H1 (cell line): ENCODE data around the gene SARNP. TPM values are rescaled to one million over a fixed set of nuclear protein-coding genes. Genes with fewer than 3 reads are reported as not detected.

ENCODE experiments used
- CTCF ChIA-PET: fragments of 300-600 bp; sonication (Branson Sonifier 250); formaldehyde crosslinking; loops from one replicate; lab custom pipeline; 2021; ENCODE audit not compliant: partially characterized antibody; lab: Charles Lee
- POLR2A ChIA-PET: fragments of 300-600 bp; sonication (Branson Sonifier 250); formaldehyde crosslinking; loops from one replicate; lab custom pipeline; 2021; ENCODE audit warnings: inconsistent platforms; ENCODE audit not compliant: partially characterized antibody; lab: Charles Lee
- DNase-seq, 2 experiments: peaks; one replicate each; pipeline versions ENCODE4 v3.0.0 to v3.0.0-alpha.2; 2010 to 2022; ENCODE audit warnings: low spot score in 2 of 2, low read depth in 1 of 2, mixed read lengths in 1 of 2
- FAIRE-seq: peaks from 2 replicates; lab custom pipeline; 2011; peaks lifted over from hg19 to GRCh38; lab: Jason Lieb, UNC
- H2AFZ ChIP-seq: 2 replicates; pipeline ENCODE4 v1.8.1; 2012; ENCODE audit warnings: low read length, inconsistent platforms
- H2AK5ac ChIP-seq: 2 replicates; pipeline ENCODE4 v1.6.1; 2013; ENCODE audit warnings: low read depth, low read length
- H2BK120ac ChIP-seq: replicated peaks from 2 replicates; pipeline ENCODE3; 2013; ENCODE audit warnings: low read depth, low read length, inconsistent platforms
- H2BK12ac ChIP-seq: 2 replicates; pipeline ENCODE4 v1.6.1; 2013; ENCODE audit warnings: low read depth, low read length
- H2BK15ac ChIP-seq: 2 replicates; pipeline ENCODE4 v1.6.1; 2013; ENCODE audit warnings: low read length
- H2BK20ac ChIP-seq: 2 replicates; pipeline ENCODE4 v1.6.1; 2013; ENCODE audit warnings: low read length
- H2BK5ac ChIP-seq: 2 replicates; pipeline ENCODE4 v1.6.1; 2013; ENCODE audit warnings: low read depth, low read length
- H3K14ac ChIP-seq: 2 replicates; pipeline ENCODE4 v1.6.1; 2013; ENCODE audit warnings: inconsistent platforms; ENCODE audit not compliant: insufficient read length
- H3K18ac ChIP-seq: 2 replicates; pipeline ENCODE4 v1.6.1; 2013; ENCODE audit warnings: low read length; ENCODE audit errors: extremely low read depth
- H3K23ac ChIP-seq: 2 replicates; pipeline ENCODE4 v1.6.1; 2013; ENCODE audit warnings: inconsistent platforms; ENCODE audit not compliant: insufficient read length
- H3K23me2 ChIP-seq: 2 replicates; pipeline ENCODE4 v1.6.1; 2013; ENCODE audit warnings: low read depth, low read length
- H3K27ac ChIP-seq: 2 replicates; pipeline ENCODE4 v1.6.1; 2011; ENCODE audit warnings: low read depth, low read length, inconsistent platforms
- H3K27me3 ChIP-seq, 4 experiments: replicated peaks in 1 of 4; 1 replicate in 1 of 4; 2 replicates in 3 of 4; pipeline versions ENCODE4 v1.6.1 to v1.8.1; 2011 to 2013; ENCODE audit warnings: low read length in 3 of 4, mild to moderate bottlenecking in 3 of 4, inconsistent platforms in 2 of 4, mixed read lengths in 2 of 4, moderate library complexity in 1 of 4; ENCODE audit not compliant: control insufficient read depth in 3 of 4, insufficient read depth in 3 of 4; ENCODE audit errors: extremely low read depth in 1 of 4
- H3K36me3 ChIP-seq, 4 experiments: 2 replicates each; pipeline versions ENCODE4 v1.6.1 to v1.8.1; 2011 to 2013; ENCODE audit warnings: mild to moderate bottlenecking in 4 of 4, low read length in 3 of 4, moderate library complexity in 2 of 4, control low read depth in 1 of 4, inconsistent platforms in 1 of 4; ENCODE audit not compliant: insufficient read depth in 4 of 4, control insufficient read depth in 2 of 4
- H3K4ac ChIP-seq: replicated peaks from 2 replicates; pipeline ENCODE3; 2013; ENCODE audit warnings: low read length, low read depth, mixed read lengths, inconsistent platforms; ENCODE audit not compliant: insufficient read length
- H3K4me1 ChIP-seq, 4 experiments: replicated peaks in 1 of 4; 1 replicate in 1 of 4; 2 replicates in 3 of 4; pipeline versions ENCODE4 v1.6.1 to v1.8.1; 2011 to 2013; ENCODE audit warnings: low read length in 3 of 4, inconsistent platforms in 2 of 4, mixed read lengths in 1 of 4; ENCODE audit not compliant: insufficient read depth in 4 of 4, control insufficient read depth in 3 of 4
- H3K4me2 ChIP-seq, 2 experiments: 2 replicates each; pipeline versions ENCODE4 v1.6.1 to v1.8.1; 2011 to 2013; ENCODE audit warnings: low read depth in 2 of 2, low read length in 2 of 2, control low read depth in 1 of 2, inconsistent platforms in 1 of 2, mild to moderate bottlenecking in 1 of 2; ENCODE audit not compliant: insufficient read depth in 1 of 2
- H3K4me3 ChIP-seq, 4 experiments: fragments of 200-600, 300-600 bp in 1 of 4; sonication (generic), shearing (Covaris generic), sonication (Bioruptor Twin) in 1 of 4; 2 replicates each; pipeline versions ENCODE4 v1.5.1 to v1.8.1; 2011 to 2016; ENCODE audit warnings: low read length in 4 of 4, low read depth in 3 of 4, control low read depth in 2 of 4, inconsistent platforms in 2 of 4, mild to moderate bottlenecking in 2 of 4, mixed read lengths in 1 of 4, moderate library complexity in 1 of 4; ENCODE audit not compliant: insufficient read depth in 2 of 4; ENCODE audit errors: extremely low read depth in 1 of 4
- H3K56ac ChIP-seq: replicated peaks from 2 replicates; pipeline ENCODE3; 2013; ENCODE audit warnings: low read depth, mild to moderate bottlenecking, mixed read lengths, low read length, inconsistent platforms; ENCODE audit not compliant: insufficient read length
- H3K79me1 ChIP-seq: 2 replicates; pipeline ENCODE4 v1.6.1; 2013; ENCODE audit warnings: low read depth, low read length, control low read depth
- H3K79me2 ChIP-seq, 2 experiments: 2 replicates each; pipeline versions ENCODE4 v1.6.1 to v1.8.1; 2012 to 2013; ENCODE audit warnings: low read length in 2 of 2, mild to moderate bottlenecking in 2 of 2, inconsistent platforms in 1 of 2; ENCODE audit not compliant: insufficient read depth in 2 of 2, control insufficient read depth in 1 of 2
- H3K9ac ChIP-seq, 4 experiments: replicated peaks in 1 of 4; 1 replicate in 1 of 4; 2 replicates in 3 of 4; pipeline versions ENCODE4 v1.6.1 to v1.8.1; 2011 to 2013; ENCODE audit warnings: low read depth in 3 of 4, low read length in 3 of 4, control low read depth in 2 of 4, mild to moderate bottlenecking in 2 of 4, moderate library complexity in 2 of 4, inconsistent platforms in 1 of 4; ENCODE audit errors: extremely low read depth in 1 of 4
- H3K9me3 ChIP-seq, 2 experiments: 2 replicates each; pipeline versions ENCODE4 v1.6.1 to v1.8.1; 2012 to 2013; ENCODE audit warnings: mild to moderate bottlenecking in 2 of 2, moderate library complexity in 2 of 2, control low read depth in 1 of 2, inconsistent platforms in 1 of 2, low read depth in 1 of 2, low read length in 1 of 2, mixed read lengths in 1 of 2; ENCODE audit not compliant: insufficient read depth in 2 of 2
- H4K20me1 ChIP-seq, 2 experiments: replicated peaks in 1 of 2; 2 replicates each; pipeline versions ENCODE3 to v1.8.1; 2011 to 2013; ENCODE audit warnings: inconsistent platforms in 2 of 2, low read length in 2 of 2, mild to moderate bottlenecking in 1 of 2; ENCODE audit not compliant: insufficient read depth in 2 of 2, control insufficient read depth in 1 of 2
- H4K5ac ChIP-seq: 2 replicates; pipeline ENCODE4 v1.6.1; 2013; ENCODE audit warnings: low read length, low read depth, mixed read lengths, inconsistent platforms; ENCODE audit not compliant: insufficient read length
- H4K8ac ChIP-seq: 2 replicates; pipeline ENCODE4 v1.8.0; 2013; ENCODE audit warnings: mild to moderate bottlenecking, moderate library complexity, low read length, inconsistent platforms; ENCODE audit not compliant: insufficient read depth; ENCODE audit errors: extremely low read depth
- H4K91ac ChIP-seq: replicated peaks from 2 replicates; pipeline ENCODE3; 2013; ENCODE audit warnings: low read length, mixed read lengths, inconsistent platforms; ENCODE audit not compliant: insufficient read length
- WGBS, 2 experiments: shearing (Covaris generic) in 1 of 2; methylation state at CpG; one replicate each; pipeline versions ENCODE4 v1.1.6 to v1.1.7; 2013 to 2015; ENCODE audit warnings: low lambda C conversion rate in 2 of 2, mixed read lengths in 2 of 2, inconsistent platforms in 1 of 2, low coverage in 1 of 2, missing lambda C conversion rate in 1 of 2; ENCODE audit not compliant: insufficient replicate concordance in 2 of 2, insufficient coverage in 1 of 2, insufficient read length in 1 of 2; ENCODE audit errors: extremely low coverage in 1 of 2, missing lambda C conversion rate in 1 of 2; 5-methylcytosine and 5-hydroxymethylcytosine counted together
- polyA plus RNA-seq, 7 experiments: library from polyadenylated mRNA; depleted of rRNA in 3 of 7; stranded (reverse) in 5 of 7; unstranded in 2 of 7; fragments of >200 nt in 5 of 7; fragments of 200-250 nt in 2 of 7; gene quantifications; 1 replicate in 5 of 7; 2 replicates in 1 of 7; 4 replicates in 1 of 7; pipeline versions ENCODE4 v1.2.1 to v1.2.3, GENCODE V29; 2011 to 2013; ENCODE audit warnings: missing spikeins in 2 of 7, mixed read lengths in 2 of 7
- total RNA-seq: library from RNA; stranded (reverse); fragmentation: NEBNext Ultra II Directional; extraction: Animal tissue kit (Norgen Biotek cat#: 25700); gene quantifications from 2 replicates; pipeline ENCODE4 v1.2.1, GENCODE V29; 2021

SARNP gene
- total and polyA plus RNA-seq, 2 of the 8 experiments (the other 6 are each of a cell fraction or from before 2014, with no cell fraction given): 114 to 226 TPM

GRCh38 chr12:55847033-55847432 lies 29.5 kb upstream of the SARNP start:
- H2AK5ac ChIP-seq: no peak overlapping the region
- peaks cover 0 to 8% (median 2%) of the 10 kb centered on the region in 4 experiments; a peak in 3 of 7 replicates for H3K4me1 ChIP-seq
- no peak overlapping the region for H3K23ac ChIP-seq
- H3K4me3 ChIP-seq: no peak overlapping the region
- H4K5ac ChIP-seq: no peak overlapping the region
- H3K9ac ChIP-seq: no peak overlapping the region
- H3K23me2 ChIP-seq: no peaks in the 10 kb centered on the region
- no peak overlapping the region for H3K27ac ChIP-seq
- ChIA-PET CTCF (interaction anchor here (0.6 to 1.8 kb wide), 11 partner anchors 10 to 592 kb away, joined by 3 to 7 read pairs (median 4); partner anchors contain the start of genes DGKA and DNAJC14), POLR2A (interaction anchor here (0.6 to 3.3 kb wide), 10 partner anchors 10 to 80 kb away, joined by 3 to 21 read pairs (median 4); partner anchors contain the start of genes DNAJC14 and PYM1)
- no peak overlapping the region for H3K18ac ChIP-seq
- H2BK15ac ChIP-seq: no peak overlapping the region
- H2BK5ac ChIP-seq: no peak overlapping the region
- no peak overlapping the region for H3K4ac ChIP-seq
- no peak overlapping the region for H2BK12ac ChIP-seq
- no peak overlapping the region for H3K56ac ChIP-seq
- H2AFZ ChIP-seq: peak overlapping the region; percentile 57; the same call in 1 of the 2 replicates
- no peak overlapping the region for H3K4me2 ChIP-seq
- no peak overlapping the region for H2BK20ac ChIP-seq
- H4K91ac ChIP-seq: no peak overlapping the region
- H3K9me3 ChIP-seq: no peaks in the 10 kb centered on the region
- H4K8ac ChIP-seq: no peak overlapping the region
- H3K36me3 ChIP-seq: no peaks in the 10 kb centered on the region
- DNase-seq (no peak), FAIRE-seq (no peak)
- no peaks in the 10 kb centered on the region for H4K20me1 ChIP-seq
- H3K79me1 ChIP-seq: no peaks in the 10 kb centered on the region
- H3K79me2 ChIP-seq: no peaks in the 10 kb centered on the region
- no peak overlapping the region for H3K14ac ChIP-seq
- no peaks in the 10 kb centered on the region for H3K27me3 ChIP-seq
- no peak overlapping the region for H2BK120ac ChIP-seq
- 75% methylated on average over 3 of the region's 3 CpGs; no CpG with 5 or more reads in 1 of the 2 experiments for WGBS, 2 experiments
